ENCODE measurements around the gene DGKG. TPM values are rescaled to one million over a fixed set of nuclear protein-coding genes. Genes with fewer than 3 reads are reported as not detected.

DGKG gene
- total and polyA plus RNA-seq, 9 of the 15 experiments (the other 6 are each of a cell fraction or from before 2014, with no cell fraction given), result 0.01 to 0.36 (median 0.15) TPM

DNA sequence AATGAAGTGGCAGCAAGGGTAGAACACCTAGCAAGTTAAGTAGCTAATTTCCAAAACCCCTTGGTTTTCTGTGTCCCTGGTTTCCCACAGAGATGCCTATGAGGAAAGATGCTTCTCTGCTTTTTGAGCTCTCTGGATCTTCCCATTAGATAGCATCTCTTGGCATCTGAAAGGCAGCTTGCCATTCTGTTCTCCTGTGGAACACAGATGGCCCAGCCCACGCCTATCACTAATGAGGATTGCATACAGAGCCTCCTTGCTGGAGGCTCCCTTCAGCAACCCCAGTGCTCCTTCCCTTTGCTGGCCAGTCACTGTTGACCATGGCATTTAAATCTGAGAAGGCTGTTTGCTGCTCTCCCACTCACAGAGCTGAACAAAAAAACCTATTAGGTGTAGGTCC lies 218.8 kb downstream of the DGKG start:
- BruUV-seq (replicated peaks), result no TSS peak

DNA sequence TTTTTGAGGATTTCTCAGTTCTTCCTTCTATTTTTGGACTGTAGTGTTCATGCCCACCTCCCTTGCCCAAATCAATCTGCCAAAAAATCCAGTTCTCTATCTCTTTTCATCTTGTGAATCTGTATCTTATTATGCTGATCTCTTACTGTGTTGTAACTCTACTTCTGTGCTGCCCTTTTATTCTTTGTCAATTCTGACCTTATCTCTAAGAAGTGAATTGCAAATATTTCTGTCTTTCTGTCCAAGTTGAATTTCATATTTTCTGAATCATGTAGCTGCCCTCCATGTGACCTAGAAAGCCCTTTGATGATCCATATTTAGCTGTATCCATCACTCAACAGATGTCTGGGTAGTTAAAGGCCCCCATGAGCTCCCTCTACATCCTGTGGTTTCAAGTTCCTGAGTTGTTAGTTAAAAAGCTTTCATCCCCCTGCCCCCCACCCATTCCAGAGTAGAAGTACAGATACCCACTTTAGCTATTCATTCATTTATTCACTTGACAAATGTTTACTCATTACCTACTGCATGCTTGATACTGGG lies 219.6 kb downstream of the DGKG start:
- DNase-seq (ENCODE audit: extremely low read depth in 1 of 4, low spot score in 3 of 4), result no peak
- intact Hi-C loops (cut with micrococcal nuclease) (no loop called here), in situ Hi-C loops (cut with MboI) (no loop called here)
- ChIA-PET POLR2A (interaction anchor here (0.7 kb wide), 1 partner anchor 13 kb away, joined by 3 read pairs; no protein-coding TSS in a partner anchor), CTCF (ENCODE audit: low intra/inter-chr PET ratio) (no interaction called here)
- no peaks in the 10 kb centered on the region for H4K20me1 ChIP-seq (replicated peaks; ENCODE audit: control insufficient read depth, insufficient read depth, low read length)
- H3K27me3 ChIP-seq (ENCODE audit: control insufficient read depth in 2 of 2, insufficient read depth in 2 of 2, low read length in 2 of 2), result peaks cover 19 to 35% of the 10 kb centered on the region in 2 experiments; a peak in 4 of 5 replicates
- H3K4me1 ChIP-seq (replicated peaks in 1 of 2; ENCODE audit: control insufficient read depth in 2 of 2, insufficient read depth in 2 of 2, low read length in 2 of 2), result no peaks in the 10 kb centered on the region
- H3K36me3 ChIP-seq (ENCODE audit: control insufficient read depth, insufficient read depth, low read length), result no peaks in the 10 kb centered on the region
- no peak for FAIRE-seq
- BruUV-seq (replicated peaks), result no TSS peak
- no peak overlapping the region for H3K4me2 ChIP-seq (ENCODE audit: insufficient read depth, low read length)
- no peaks in the 10 kb centered on the region for H3K9me1 ChIP-seq (ENCODE audit: control insufficient read depth, insufficient read depth, low read length)
- no peaks in the 10 kb centered on the region for H3K79me2 ChIP-seq (ENCODE audit: control insufficient read depth, insufficient read depth, low read length)
- H3K9ac ChIP-seq (ENCODE audit: insufficient read depth in 1 of 2, low read depth in 2 of 2, low read length in 2 of 2), result no peak overlapping the region
- H2AFZ ChIP-seq (ENCODE audit: low read depth, low read length), result no peak overlapping the region
- H3K9me3 ChIP-seq (replicated peaks; ENCODE audit: control insufficient read depth, insufficient read depth, low read depth, low read length), result no peaks in the 10 kb centered on the region
- H3K27ac ChIP-seq (ENCODE audit: extremely low read depth, low read depth, low read length), result no peak overlapping the region
- ATAC-seq, result no peak
- H3K4me3 ChIP-seq, result no peak overlapping the region
- TF ChIP-seq GABPB1 (CRISPR knock-in tag; IDR thresholded peaks at IDR 0.05) (no peak), HDAC1 (IDR thresholded peaks at IDR 0.05) (no peak), ZBTB17 (CRISPR knock-in tag; IDR thresholded peaks at IDR 0.05) (no peak), ZBTB8A (IDR thresholded peaks at IDR 0.05; ENCODE audit: partially characterized antibody) (no peak), PCBP1 (IDR thresholded peaks at IDR 0.05; ENCODE audit: low read depth, low read length, poor library complexity, severe bottlenecking) (no peak), STAT5B (CRISPR knock-in tag; IDR thresholded peaks at IDR 0.05) (no peak)
- TF ChIP-seq, protein P1, sequence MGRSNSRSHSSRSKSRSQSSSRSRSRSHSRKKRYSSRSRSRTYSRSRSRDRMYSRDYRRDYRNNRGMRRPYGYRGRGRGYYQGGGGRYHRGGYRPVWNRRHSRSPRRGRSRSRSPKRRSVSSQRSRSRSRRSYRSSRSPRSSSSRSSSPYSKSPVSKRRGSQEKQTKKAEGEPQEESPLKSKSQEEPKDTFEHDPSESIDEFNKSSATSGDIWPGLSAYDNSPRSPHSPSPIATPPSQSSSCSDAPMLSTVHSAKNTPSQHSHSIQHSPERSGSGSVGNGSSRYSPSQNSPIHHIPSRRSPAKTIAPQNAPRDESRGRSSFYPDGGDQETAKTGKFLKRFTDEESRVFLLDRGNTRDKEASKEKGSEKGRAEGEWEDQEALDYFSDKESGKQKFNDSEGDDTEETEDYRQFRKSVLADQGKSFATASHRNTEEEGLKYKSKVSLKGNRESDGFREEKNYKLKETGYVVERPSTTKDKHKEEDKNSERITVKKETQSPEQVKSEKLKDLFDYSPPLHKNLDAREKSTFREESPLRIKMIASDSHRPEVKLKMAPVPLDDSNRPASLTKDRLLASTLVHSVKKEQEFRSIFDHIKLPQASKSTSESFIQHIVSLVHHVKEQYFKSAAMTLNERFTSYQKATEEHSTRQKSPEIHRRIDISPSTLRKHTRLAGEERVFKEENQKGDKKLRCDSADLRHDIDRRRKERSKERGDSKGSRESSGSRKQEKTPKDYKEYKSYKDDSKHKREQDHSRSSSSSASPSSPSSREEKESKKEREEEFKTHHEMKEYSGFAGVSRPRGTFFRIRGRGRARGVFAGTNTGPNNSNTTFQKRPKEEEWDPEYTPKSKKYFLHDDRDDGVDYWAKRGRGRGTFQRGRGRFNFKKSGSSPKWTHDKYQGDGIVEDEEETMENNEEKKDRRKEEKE (IDR thresholded peaks at IDR 0.05; ENCODE audit: borderline replicate concordance in 1 of 2, control insufficient read depth in 1 of 2, low read depth in 2 of 2, low read length in 1 of 2), result no peak

More for the DNA sequence above, 218.8 kb downstream of the DGKG start:
- in situ Hi-C loops (cut with MboI) (no loop called here), intact Hi-C loops (cut with micrococcal nuclease) (no loop called here)
- WGBS (ENCODE audit: insufficient coverage, low coverage, missing lambda C conversion rate), result 0% methylated on average over 1 of the region's 1 CpG
- Histone ChIP-seq H3K4me1 (replicated peaks in 1 of 2; ENCODE audit: control insufficient read depth in 2 of 2, insufficient read depth in 2 of 2, low read length in 2 of 2) (no peaks in the 10 kb centered on the region), H3K9me3 (replicated peaks; ENCODE audit: control insufficient read depth, insufficient read depth, low read depth, low read length) (no peaks in the 10 kb centered on the region), H3K4me2 (ENCODE audit: insufficient read depth, low read length) (no peak overlapping the region), H3K4me3 (no peak overlapping the region), H4K20me1 (replicated peaks; ENCODE audit: control insufficient read depth, insufficient read depth, low read length) (no peaks in the 10 kb centered on the region), H3K9me1 (ENCODE audit: control insufficient read depth, insufficient read depth, low read length) (no peaks in the 10 kb centered on the region), H3K36me3 (ENCODE audit: control insufficient read depth, insufficient read depth, low read length) (no peaks in the 10 kb centered on the region), H2AFZ (ENCODE audit: low read depth, low read length) (no peak overlapping the region), H3K9ac (ENCODE audit: insufficient read depth in 1 of 2, low read depth in 2 of 2, low read length in 2 of 2) (no peak overlapping the region), H3K27me3 (ENCODE audit: control insufficient read depth in 2 of 2, insufficient read depth in 2 of 2, low read length in 2 of 2) (peaks cover 15 to 38% of the 10 kb centered on the region in 2 experiments; a peak in 4 of 5 replicates), H3K27ac (ENCODE audit: extremely low read depth, low read depth, low read length) (no peak overlapping the region), H3K79me2 (ENCODE audit: control insufficient read depth, insufficient read depth, low read length) (no peaks in the 10 kb centered on the region)
- DNase-seq (ENCODE audit: extremely low read depth in 1 of 4, low spot score in 3 of 4), result no peak
- FAIRE-seq, result no peak
- ChIA-PET POLR2A (no interaction called here), CTCF (ENCODE audit: low intra/inter-chr PET ratio) (no interaction called here)
- no peak for ATAC-seq
- TF ChIP-seq, protein P2, sequence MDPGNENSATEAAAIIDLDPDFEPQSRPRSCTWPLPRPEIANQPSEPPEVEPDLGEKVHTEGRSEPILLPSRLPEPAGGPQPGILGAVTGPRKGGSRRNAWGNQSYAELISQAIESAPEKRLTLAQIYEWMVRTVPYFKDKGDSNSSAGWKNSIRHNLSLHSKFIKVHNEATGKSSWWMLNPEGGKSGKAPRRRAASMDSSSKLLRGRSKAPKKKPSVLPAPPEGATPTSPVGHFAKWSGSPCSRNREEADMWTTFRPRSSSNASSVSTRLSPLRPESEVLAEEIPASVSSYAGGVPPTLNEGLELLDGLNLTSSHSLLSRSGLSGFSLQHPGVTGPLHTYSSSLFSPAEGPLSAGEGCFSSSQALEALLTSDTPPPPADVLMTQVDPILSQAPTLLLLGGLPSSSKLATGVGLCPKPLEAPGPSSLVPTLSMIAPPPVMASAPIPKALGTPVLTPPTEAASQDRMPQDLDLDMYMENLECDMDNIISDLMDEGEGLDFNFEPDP (CRISPR knock-in tag; IDR thresholded peaks at IDR 0.05), result no peak
- no peak for TF ChIP-seq HMG20A (CRISPR knock-in tag; conservative IDR thresholded peaks at IDR 0.05)
- TF ChIP-seq CBX5 (IDR thresholded peaks at IDR 0.05; ENCODE audit: borderline replicate concordance, low read depth), result no peak
- no peak for TF ChIP-seq KAT2B (IDR thresholded peaks at IDR 0.05; ENCODE audit: low read depth, low read length)
